Central memory CD4-positive, alpha-beta T cell (primary cell): ENCODE data around the gene OR51B4.

Experiments
- DNase-seq: peaks from one replicate; pipeline ENCODE4 v3.0.0; 2022

OR51B4 gene

DNA sequence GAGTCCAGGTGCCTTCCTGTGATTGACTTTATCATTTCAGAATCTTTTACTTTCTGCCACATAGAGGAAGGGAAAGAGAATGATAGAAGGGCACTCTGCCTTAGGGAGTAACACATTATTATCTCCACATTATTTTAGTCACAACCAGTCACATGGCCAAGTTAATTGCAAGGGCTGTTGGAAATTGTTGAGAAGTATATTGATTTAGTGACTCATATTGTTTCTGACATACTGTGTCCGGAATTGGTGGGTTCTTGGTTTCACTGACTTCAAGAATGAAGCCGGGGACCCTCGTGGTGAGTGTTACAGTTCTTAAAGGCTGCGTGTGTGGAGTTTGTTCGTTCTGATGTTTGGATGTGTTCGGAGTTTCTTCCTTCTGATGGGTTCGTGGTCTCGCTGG lies 8.7 kb downstream of the OR51B4 start:
- no peak for DNase-seq

- DNase-seq: no peak
Observed at GRCh38 chr11:5291207-5291838, 10.4 kb downstream of the OR51B4 start.

DNA sequence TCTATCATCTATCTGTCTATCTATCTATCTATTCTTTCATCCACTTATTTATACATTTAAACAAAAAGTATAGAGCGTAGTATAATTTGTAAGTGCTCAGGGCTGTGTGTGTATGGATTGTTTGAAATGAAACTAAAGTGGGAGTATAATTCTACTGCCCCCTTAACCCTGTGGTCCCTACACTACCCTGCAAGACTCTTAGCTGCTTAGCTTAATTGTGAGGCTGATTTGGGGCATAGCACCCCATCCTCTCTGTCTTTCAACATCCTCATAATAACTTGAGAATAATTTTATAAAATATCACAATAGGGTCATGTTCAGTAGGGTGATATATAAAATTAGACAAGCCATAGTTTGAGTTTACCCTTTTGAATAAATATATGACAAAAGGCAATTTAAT lies 11.6 kb downstream of the OR51B4 start:
- no peak for DNase-seq

- DNase-seq: no peak
Observed at GRCh38 chr11:5289696-5290095, 12.1 kb downstream of the OR51B4 start.

GRCh38 chr11:5288906-5289550 lies 12.7 kb downstream of the OR51B4 start:
- no peak for DNase-seq

- no peak for DNase-seq
Observed at GRCh38 chr11:5288108-5288905, 13.4 kb downstream of the OR51B4 start.

- no peak for DNase-seq
Observed at GRCh38 chr11:5286901-5287300, 14.8 kb downstream of the OR51B4 start.

- no peak for DNase-seq
Observed at GRCh38 chr11:5286351-5286750, 15.4 kb downstream of the OR51B4 start.

DNA sequence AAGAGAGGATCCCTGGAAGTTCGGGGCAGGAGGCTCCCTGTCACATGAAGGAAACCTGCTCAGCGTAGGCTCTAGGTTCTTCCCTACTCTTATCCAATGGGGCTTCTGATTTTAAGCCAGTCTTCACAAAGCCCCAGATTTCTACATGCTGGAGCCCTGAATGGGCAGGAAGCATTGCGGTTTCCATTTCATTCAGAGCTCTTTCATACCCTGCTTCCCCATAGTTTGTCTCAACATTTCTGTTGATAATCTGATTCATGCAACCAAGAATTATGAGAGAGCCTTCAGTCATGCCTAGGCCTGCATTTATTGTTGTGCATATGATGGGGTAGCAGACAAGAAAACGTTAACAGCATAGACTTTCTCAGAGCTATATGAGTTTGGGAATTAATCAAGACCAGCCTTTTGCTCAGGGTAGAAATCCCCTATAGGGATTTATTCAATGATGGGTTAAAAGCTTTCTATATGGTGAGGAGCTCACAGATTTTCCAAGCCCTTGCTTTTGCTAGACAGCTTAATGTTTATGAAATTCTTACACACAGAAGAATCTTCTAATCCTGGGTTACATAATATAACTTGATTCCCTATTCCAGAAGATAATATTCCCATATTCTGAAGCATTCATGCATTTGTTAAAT lies 15.9 kb downstream of the OR51B4 start:
- no peak for DNase-seq

- no peak for DNase-seq
Observed at GRCh38 chr11:5284637-5285036, 17.1 kb downstream of the OR51B4 start.

DNA sequence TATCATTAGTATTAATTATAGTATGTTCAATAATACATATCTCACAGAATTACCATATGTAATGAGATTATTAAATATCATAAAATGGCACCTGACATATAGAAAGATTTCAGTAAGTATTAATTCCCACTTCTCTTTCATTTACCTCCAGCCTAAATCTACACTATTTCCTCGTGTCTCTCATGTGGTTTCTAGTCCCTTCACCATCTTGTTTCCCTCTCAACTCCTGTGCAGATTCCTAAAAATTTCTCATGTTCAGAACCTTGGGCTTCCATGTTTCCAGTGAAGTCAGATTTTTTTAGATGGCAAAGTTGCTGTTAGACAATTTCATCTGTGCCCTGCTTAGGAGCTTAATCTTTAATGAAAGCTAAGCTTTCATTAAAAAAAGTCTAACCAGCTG lies 17.9 kb downstream of the OR51B4 start:
- DNase-seq: no peak

GRCh38 chr11:5283086-5283485 lies 18.7 kb downstream of the OR51B4 start:
- no peak for DNase-seq

GRCh38 chr11:5282628-5283027 lies 19.1 kb downstream of the OR51B4 start:
- DNase-seq: no peak

DNA sequence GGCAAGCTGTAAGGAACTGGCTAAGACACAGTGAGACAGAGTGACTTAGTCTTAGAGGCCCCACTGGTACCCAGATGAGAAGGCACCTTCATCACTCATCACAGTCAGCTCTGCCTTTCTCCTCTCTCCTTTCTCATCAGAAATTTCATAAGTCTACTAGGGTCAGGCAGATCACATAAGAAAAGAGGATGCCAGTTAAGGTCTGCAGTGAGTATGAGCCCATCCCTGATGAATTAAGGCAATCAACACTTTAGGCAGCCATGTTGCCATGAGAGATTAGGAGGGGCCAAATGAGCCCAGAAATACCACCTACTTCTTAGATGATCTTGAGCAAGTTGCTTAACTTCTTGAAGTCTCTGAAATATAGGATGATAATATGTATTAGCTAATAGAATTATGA lies 20.1 kb downstream of the OR51B4 start:
- DNase-seq: no peak

DNA sequence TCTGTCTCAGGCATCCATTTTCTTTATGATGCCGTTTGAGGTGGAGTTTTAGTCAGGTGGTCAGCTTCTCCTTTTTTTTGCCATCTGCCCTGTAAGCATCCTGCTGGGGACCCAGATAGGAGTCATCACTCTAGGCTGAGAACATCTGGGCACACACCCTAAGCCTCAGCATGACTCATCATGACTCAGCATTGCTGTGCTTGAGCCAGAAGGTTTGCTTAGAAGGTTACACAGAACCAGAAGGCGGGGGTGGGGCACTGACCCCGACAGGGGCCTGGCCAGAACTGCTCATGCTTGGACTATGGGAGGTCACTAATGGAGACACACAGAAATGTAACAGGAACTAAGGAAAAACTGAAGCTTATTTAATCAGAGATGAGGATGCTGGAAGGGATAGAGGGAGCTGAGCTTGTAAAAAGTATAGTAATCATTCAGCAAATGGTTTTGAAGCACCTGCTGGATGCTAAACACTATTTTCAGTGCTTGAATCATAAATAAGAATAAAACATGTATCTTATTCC lies 21.1 kb downstream of the OR51B4 start:
- DNase-seq: no peak

- DNase-seq: no peak
Observed at GRCh38 chr11:5279471-5280090, 22.2 kb downstream of the OR51B4 start.

GRCh38 chr11:5277807-5278382 lies 23.9 kb downstream of the OR51B4 start:
- DNase-seq: no peak

DNA sequence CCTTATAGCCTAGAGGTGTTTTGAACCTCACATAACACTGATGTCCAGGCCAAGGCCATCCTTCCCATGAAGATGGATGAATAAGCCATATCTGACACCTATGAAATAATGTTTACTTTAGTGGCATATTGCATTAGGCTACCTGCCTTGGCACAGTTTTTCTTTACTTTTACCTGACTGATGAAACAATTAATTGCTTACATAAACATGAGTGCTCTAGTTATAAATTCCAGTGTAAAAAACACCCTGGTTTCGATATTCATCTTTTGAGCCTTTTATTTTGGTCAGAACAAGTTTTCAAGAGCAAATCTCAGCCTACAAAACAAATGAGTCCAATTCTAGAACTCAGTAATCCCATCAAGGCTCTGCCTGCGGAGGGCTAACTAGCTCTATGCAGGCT lies 25.0 kb downstream of the OR51B4 start:
- no peak for DNase-seq

- no peak for DNase-seq
Observed at GRCh38 chr11:5275369-5276110, 26.2 kb downstream of the OR51B4 start.

DNA sequence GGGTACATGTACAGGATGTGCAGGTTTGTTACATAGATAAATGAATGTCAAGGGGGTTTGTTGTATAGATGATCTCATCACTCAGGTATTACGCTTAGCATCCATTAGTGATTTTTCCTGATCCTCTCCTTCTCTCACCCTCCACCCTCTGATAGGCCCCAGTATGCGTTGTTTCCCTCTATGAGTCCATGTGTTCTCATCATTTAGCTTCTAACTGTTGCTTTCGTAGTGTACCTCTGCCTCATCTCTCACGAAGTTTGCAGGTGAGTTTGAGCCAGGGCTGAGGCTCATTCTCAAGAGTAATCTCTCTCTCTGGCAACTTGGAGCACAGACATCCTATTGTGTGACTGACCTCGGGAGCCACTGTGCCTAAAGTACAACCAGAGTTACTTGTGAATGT lies 27.4 kb downstream of the OR51B4 start:
- no peak for DNase-seq

DNA sequence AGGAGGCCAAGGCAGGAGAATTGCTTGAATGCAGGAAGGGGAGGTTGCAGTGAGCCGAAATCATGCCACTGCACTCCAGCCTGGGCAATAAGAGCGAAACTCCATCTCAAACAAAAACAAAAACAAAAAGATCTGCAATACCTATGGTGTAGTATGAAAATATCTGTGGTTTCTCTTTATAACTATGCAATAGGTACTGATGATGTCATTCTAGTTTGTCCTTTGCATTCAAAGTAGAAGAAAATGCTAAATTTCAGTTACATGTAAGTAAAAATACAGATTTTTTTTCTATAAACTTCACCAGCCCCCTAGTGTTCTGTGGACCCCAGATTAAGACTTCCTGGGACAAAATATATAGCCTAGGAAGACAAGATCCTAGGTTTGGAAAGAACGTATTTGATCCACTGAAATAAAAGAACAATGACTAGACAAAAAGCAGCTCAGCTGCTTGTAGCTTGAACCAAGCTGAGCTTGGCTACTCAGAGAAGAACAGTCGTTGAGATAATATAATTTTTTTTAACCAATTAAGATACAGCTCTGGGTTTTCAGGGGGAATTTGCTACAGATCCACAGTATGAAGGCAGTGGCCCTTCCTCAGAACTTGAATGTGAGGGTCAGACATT lies 29.2 kb downstream of the OR51B4 start:
- DNase-seq: no peak
